MM.1S (cell line): ENCODE measurements around the gene SOBP.

ENCODE experiments used
- EZH2 ChIP-seq: fragments of 300-600 bp; sonication (generic); optimal IDR thresholded peaks from 2 replicates; pipeline ENCODE3; 2017; ENCODE audit warnings: low read depth, mild to moderate bottlenecking, antibody characterized with exemption, low read length, mixed read lengths
- EZH2phosphoT487 ChIP-seq: fragments of 300-600 bp; sonication (generic); IDR thresholded peaks from 2 replicates; pipeline ENCODE4 v1.6.1; 2018; ENCODE audit warnings: antibody characterized with exemption, low read length
- TF ChIP-seq, protein P1 (sequence below): fragments of 300-600 bp; sonication (generic); IDR thresholded peaks from 2 replicates; pipeline ENCODE4 v1.5.1; 2016; ENCODE audit warnings: antibody characterized with exemption, low read length, mixed read lengths

- TF ChIP-seq, protein P1, sequence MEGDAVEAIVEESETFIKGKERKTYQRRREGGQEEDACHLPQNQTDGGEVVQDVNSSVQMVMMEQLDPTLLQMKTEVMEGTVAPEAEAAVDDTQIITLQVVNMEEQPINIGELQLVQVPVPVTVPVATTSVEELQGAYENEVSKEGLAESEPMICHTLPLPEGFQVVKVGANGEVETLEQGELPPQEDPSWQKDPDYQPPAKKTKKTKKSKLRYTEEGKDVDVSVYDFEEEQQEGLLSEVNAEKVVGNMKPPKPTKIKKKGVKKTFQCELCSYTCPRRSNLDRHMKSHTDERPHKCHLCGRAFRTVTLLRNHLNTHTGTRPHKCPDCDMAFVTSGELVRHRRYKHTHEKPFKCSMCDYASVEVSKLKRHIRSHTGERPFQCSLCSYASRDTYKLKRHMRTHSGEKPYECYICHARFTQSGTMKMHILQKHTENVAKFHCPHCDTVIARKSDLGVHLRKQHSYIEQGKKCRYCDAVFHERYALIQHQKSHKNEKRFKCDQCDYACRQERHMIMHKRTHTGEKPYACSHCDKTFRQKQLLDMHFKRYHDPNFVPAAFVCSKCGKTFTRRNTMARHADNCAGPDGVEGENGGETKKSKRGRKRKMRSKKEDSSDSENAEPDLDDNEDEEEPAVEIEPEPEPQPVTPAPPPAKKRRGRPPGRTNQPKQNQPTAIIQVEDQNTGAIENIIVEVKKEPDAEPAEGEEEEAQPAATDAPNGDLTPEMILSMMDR, result no peak
- no peak for TF ChIP-seq EZH2
- no peak for TF ChIP-seq EZH2phosphoT487
Measured at GRCh38 chr6:107554326-107554725, 64.4 kb downstream of the SOBP start.
